ENCODE results near the gene SYCP2.
"Not testable (repeated sequence)": the region's sequence is repeated elsewhere in the genome, so short reads cannot be mapped to it uniquely, and the experiment has no call there.

SYCP2 gene

DNA sequence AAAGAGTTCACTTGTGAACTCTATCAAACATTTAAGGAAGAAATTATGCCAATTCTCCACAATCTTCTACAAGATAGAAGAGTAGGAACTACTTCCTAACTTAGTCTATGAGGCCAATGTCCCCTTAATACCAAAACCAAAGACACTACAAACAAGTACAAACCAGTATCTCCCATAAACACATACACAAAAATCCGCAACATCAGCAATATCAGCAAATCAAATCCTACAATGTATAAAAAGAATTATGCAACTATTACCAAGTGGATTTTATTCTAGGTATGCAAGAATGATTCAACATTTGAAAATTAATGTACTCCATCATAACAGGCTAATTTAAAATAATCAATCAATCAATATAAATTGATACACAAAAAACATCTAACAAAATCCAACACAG lies 45.4 kb downstream of the SYCP2 start:
- no peak overlapping the region for H3K4me3 Mint-ChIP-seq
- H3K9me3 Mint-ChIP-seq: no peaks in the 10 kb centered on the region
- H3K27me3 Mint-ChIP-seq: no peaks in the 10 kb centered on the region
- H3K36me3 Mint-ChIP-seq: no peaks in the 10 kb centered on the region
- no peaks in the 10 kb centered on the region for H3K4me1 Mint-ChIP-seq
- no peak overlapping the region for H3K27ac Mint-ChIP-seq

DNA sequence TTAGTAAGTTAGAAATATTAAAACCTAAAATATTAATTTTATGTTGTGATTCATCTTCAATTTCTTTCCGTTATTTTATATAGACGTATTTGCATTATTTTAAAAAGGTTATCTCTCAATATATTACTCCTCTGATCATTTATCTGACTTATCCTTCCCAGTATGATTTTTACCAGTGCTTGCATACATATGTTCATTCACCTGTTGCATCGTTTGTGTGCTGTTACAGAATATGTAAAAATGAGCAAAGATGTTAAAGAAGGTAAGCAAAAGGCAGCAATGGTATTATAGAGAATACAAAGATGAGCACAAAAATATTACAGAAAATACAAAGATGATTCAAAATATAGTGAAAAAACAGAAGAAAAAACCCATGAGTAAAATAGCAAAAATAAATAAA lies 48.9 kb downstream of the SYCP2 start:
- Mint-ChIP-seq H3K4me1 (no peaks in the 10 kb centered on the region), H3K27me3 (no peaks in the 10 kb centered on the region), H3K27ac (no peak overlapping the region), H3K4me3 (no peak overlapping the region), H3K36me3 (no peaks in the 10 kb centered on the region), H3K9me3 (no peaks in the 10 kb centered on the region)

DNA sequence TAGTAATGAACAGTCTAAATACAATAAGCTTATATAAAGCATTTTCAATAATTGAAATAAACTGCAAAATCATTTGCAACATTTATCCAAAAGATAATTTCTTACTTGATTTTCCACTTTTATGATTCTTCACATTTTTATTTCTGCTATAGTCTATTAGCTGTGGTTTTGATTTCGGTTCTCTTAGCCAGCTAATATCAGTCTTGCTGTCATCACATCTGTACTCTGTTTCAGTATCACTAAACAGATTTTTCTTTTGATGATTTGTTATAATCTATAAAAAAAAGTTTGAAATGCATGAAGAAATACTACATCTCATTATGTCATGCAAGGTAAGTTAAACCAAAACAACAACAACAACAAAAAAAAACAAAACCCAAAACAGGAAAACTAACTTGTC lies 53.2 kb downstream of the SYCP2 start:
- Mint-ChIP-seq H3K9me3 (no peaks in the 10 kb centered on the region), H3K27ac (no peak overlapping the region), H3K27me3 (no peaks in the 10 kb centered on the region), H3K36me3 (peaks cover 5% of the 10 kb centered on the region), H3K4me3 (no peak overlapping the region), H3K4me1 (no peaks in the 10 kb centered on the region)

DNA sequence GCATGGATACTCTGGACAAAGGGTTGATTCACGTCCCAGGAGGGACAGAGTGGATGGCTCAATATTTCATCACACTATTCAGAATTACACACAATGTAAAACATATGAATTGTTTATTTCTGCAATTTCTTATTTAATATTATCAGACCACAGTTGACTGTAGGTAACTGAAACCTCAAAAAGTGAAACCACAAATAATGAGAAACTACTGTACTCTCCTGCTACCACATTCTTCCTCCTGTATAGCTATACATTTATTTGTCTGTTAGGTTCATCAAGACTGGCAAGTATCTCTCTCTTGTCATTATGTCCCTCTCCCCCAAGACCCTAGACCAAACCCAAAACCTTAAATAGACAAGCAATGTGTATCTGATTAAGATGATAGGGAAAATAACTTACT lies 60.0 kb downstream of the SYCP2 start:
- Mint-ChIP-seq H3K4me1 (no peaks in the 10 kb centered on the region), H3K27me3 (no peaks in the 10 kb centered on the region), H3K9me3 (no peaks in the 10 kb centered on the region), H3K36me3 (peaks cover 4% of the 10 kb centered on the region), H3K4me3 (no peak overlapping the region), H3K27ac (no peak overlapping the region)

DNA sequence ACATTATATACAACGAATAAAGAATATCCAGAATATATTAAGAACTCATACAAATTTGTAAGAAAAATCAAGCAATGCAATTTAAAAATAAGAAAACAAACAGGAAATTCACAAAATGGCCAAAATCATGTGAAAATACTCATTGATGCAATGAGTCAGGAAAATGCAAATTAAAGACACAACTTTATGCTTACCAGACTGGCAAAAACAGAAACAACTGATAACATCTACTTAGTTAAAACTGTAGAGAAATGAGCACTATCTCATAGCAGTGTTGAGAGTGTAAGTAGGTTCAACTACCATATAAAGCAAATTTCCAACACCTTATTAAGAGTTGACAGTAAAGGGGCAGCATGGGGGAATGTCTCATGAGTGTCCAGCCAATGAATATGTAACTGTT lies 62.3 kb downstream of the SYCP2 start:
- Mint-ChIP-seq H3K36me3 (peaks cover 1% of the 10 kb centered on the region), H3K9me3 (no peaks in the 10 kb centered on the region), H3K4me3 (no peak overlapping the region), H3K27me3 (no peaks in the 10 kb centered on the region), H3K4me1 (no peaks in the 10 kb centered on the region), H3K27ac (no peak overlapping the region)

DNA sequence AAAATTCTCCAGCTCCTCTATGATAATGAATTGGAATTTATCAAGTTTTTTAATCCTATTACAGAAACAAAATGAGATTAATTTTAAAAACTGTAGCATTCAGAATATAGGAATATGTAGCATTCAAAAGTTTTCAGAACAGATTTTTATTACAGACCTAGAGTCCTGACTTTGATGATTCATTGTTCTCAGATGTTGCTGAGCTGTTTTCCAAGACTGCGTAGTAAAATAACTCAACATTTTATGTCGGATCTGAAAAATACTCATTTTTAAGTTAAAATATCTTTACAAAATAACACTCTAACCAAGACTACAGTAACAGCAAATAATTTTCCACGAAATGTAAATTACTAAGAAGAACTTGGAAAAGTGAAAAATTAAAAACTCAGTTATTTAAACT lies 67.1 kb downstream of the SYCP2 start:
- Mint-ChIP-seq H3K4me1 (no peaks in the 10 kb centered on the region), H3K27me3 (no peaks in the 10 kb centered on the region), H3K27ac (no peak overlapping the region), H3K36me3 (peaks cover 9% of the 10 kb centered on the region), H3K4me3 (no peak overlapping the region), H3K9me3 (no peaks in the 10 kb centered on the region)

DNA sequence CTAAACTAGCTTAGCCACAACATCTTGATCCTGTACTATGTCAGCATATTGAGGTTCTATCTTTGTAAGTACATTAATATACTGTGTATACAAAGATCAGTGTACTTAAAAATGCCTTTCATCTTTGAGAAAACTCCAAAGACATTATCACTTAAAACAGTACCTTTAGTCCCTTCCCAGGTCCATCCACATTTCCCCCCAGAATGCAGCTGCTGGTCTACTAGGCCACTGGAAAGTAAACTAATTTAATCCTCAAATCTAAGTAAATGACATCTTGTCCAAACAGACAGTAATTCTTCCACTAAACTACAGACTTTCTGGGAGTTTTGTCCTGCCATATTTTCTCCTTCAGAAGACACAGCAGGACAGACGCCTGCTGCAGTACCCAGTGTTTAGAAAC lies 68.7 kb downstream of the SYCP2 start:
- Mint-ChIP-seq H3K36me3 (peaks cover 12% of the 10 kb centered on the region), H3K4me1 (no peaks in the 10 kb centered on the region), H3K27me3 (no peaks in the 10 kb centered on the region), H3K4me3 (no peak overlapping the region), H3K9me3 (no peaks in the 10 kb centered on the region), H3K27ac (no peak overlapping the region)

DNA sequence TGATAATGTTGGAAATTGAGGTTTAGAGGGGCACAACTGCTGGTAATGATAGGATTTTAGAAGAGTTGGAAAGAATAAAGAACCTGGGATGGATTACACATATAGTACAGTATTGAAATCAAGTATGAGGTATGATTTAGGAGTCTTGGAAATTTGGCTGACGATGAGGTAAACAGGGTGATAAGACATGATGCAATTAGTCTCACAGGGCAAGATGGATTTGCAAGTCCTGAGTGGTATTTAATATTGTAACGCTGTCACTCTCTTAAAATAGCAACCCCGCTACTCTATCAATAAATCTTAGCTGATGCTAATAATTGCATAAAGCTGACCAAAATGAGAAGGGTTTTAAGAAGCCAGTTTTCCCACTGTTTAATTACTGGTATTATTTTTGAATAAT lies 70.4 kb downstream of the SYCP2 start:
- Mint-ChIP-seq H3K27ac (no peak overlapping the region), H3K9me3 (peaks cover 6% of the 10 kb centered on the region), H3K4me1 (no peaks in the 10 kb centered on the region), H3K36me3 (peaks cover 10% of the 10 kb centered on the region), H3K4me3 (no peak overlapping the region), H3K27me3 (no peaks in the 10 kb centered on the region)

DNA sequence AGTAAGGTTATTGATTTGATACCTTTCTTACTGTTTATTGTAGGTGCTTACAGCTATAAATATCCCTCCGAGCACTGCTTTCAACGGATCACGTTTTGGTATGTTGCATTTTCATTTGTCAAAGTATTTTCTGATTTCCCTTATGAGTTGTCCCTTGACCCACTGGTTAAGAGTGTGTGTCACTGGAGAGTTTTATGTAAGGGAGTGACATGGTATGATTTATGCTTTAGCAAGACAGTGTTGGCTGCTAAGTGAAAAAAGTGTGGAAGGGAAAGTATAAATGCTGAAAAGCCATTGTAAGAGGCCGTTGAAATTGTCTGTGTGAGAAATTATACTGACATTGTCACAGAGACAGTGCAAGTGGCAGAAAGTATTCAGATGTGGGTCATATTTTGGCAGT lies 72.0 kb downstream of the SYCP2 start:
- Mint-ChIP-seq H3K36me3 (peaks cover 10% of the 10 kb centered on the region), H3K4me1 (no peaks in the 10 kb centered on the region), H3K27me3 (no peaks in the 10 kb centered on the region), H3K27ac (no peak overlapping the region), H3K9me3 (peaks cover 6% of the 10 kb centered on the region), H3K4me3 (no peak overlapping the region)

DNA sequence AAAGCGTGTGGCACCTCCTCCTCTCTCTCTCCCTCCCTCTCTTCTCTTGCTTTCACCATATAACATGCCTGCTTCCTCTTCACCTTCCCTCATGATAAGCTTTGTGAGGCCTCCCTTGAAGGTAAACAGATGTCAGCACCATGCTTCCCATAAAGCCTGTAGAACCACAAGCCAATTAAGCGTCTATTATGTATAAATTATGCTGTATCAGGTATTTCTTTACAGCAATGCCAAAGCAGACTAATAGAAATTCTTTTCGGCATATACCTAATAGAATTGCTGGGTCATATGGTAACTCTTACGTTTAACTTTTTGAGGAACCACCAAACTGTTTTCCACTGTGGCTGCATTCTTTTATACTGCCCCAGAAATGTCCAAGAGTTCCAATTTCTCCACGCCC lies 75.0 kb downstream of the SYCP2 start:
- Mint-ChIP-seq H3K27ac (no peak overlapping the region), H3K4me3 (no peak overlapping the region), H3K4me1 (no peaks in the 10 kb centered on the region), H3K9me3 (peaks cover 6% of the 10 kb centered on the region), H3K27me3 (no peaks in the 10 kb centered on the region), H3K36me3 (peaks cover 10% of the 10 kb centered on the region)

DNA sequence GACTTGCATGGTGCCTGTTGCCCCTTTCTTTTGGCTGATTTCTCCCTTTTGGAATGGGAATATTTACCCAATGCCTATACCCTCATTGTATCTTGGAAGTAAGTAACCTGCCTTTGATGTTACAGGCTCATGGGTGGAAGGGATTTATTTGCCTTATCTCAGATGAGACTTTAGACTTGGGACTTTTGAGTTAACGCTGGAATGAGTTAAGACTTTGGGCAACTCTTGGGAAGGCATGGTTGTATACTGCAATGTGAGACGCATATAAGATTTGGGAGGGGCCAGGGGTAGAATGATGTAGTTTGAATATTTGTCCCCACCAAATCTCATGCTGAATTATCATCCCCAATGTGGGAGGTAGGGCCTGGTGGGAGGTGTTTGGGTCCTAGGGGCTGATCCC lies 75.5 kb downstream of the SYCP2 start:
- Mint-ChIP-seq H3K36me3 (peaks cover 10% of the 10 kb centered on the region), H3K27ac (no peak overlapping the region), H3K4me3 (no peak overlapping the region), H3K4me1 (no peaks in the 10 kb centered on the region), H3K27me3 (no peaks in the 10 kb centered on the region), H3K9me3 (peaks cover 6% of the 10 kb centered on the region)

DNA sequence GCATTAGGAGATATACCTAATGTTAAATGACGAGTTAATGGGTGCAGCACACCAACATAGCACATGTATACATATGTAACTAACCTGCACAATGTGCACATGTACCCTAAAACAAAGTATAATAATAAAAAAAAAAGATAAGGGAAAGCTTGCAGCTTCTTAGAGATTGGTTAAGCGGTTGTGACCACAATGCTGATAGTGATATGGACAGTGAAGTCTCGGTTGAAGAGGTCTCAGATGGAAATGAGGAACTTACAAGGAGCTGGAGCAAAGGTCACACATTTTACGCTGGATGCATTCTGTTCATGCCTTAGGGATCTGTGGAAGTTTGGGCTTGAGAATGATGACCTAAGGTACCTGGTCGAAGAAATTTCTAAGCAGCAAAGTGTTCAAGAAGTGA lies 76.5 kb downstream of the SYCP2 start:
- not testable (repeated sequence) for H3K4me3 Mint-ChIP-seq, H3K36me3 Mint-ChIP-seq, H3K27me3 Mint-ChIP-seq, H3K4me1 Mint-ChIP-seq, H3K27ac Mint-ChIP-seq, H3K9me3 Mint-ChIP-seq

DNA sequence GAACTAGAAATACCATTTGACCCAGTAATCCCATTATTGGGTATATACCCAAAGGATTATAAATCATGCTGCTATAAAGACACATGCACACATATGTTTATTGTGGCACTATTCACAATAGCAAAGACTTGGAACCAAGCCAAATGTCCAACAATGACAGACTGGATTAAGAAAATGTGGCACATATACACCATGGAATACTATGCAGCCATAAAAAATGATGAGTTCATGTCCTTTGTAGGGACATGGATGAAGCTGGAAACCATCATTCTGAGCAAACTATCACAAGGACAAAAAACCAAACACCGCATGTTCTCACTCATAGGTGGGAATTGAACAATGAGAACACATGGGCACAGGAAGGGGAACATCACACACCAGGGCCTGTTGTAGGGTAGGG lies 76.9 kb downstream of the SYCP2 start:
- not testable (repeated sequence) for H3K4me1 Mint-ChIP-seq, H3K27ac Mint-ChIP-seq, H3K27me3 Mint-ChIP-seq, H3K4me3 Mint-ChIP-seq, H3K36me3 Mint-ChIP-seq, H3K9me3 Mint-ChIP-seq

DNA sequence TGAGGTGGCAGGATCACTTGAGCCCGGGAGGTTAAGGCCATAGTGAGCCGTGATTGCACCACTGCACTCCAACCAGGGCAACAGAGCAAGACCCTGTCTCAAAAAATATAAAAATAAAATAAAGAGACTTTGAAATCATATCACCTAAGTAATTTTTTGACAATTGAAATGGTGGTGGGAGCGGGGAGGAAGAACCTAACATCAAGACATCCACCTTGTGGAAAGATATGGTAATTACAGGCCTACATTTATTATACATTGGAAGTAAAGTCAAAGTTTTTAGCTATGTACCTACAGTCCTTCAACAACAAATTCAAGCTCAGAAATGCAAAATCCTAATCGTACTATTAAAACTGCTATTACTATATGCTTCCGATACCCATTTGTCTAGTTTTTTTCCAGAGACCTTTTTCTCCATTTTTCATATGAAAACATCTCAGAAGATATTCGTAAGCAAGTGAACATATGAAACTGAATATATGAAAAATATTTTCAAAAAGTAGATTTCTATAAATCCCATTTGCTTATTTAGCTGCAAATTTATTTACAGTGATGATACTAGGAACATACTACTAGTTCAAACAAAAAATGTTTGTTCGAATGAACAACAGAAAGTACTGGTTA lies 83.3 kb downstream of the SYCP2 start:
- H3K4me3 Mint-ChIP-seq: no peak overlapping the region
- no peak overlapping the region for H3K27ac Mint-ChIP-seq
- H3K36me3 Mint-ChIP-seq: no peaks in the 10 kb centered on the region
- H3K4me1 Mint-ChIP-seq: no peaks in the 10 kb centered on the region
- no peaks in the 10 kb centered on the region for H3K27me3 Mint-ChIP-seq
- H3K9me3 Mint-ChIP-seq: no peaks in the 10 kb centered on the region

DNA sequence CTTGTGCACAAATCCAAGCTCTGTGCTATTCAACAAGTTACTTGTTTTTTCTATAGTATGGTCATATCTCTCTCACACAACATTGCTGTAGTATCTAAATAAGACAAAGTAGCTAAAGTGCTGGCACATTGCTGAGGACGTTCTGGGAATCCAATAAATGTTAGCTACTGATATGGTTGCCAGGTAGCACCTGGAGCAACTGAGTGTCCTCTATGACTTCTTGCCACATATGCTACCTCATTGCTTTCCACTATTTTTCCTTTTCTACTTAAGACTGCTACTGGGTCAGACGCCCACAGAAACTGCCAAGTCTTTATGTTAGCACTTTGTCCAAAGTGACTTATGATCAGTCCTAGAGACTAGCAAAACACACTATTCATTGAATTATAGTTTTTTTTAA lies 85.3 kb downstream of the SYCP2 start:
- Mint-ChIP-seq H3K27me3 (no peaks in the 10 kb centered on the region), H3K9me3 (no peaks in the 10 kb centered on the region), H3K4me3 (no peak overlapping the region), H3K27ac (no peak overlapping the region), H3K36me3 (no peaks in the 10 kb centered on the region), H3K4me1 (no peaks in the 10 kb centered on the region)

DNA sequence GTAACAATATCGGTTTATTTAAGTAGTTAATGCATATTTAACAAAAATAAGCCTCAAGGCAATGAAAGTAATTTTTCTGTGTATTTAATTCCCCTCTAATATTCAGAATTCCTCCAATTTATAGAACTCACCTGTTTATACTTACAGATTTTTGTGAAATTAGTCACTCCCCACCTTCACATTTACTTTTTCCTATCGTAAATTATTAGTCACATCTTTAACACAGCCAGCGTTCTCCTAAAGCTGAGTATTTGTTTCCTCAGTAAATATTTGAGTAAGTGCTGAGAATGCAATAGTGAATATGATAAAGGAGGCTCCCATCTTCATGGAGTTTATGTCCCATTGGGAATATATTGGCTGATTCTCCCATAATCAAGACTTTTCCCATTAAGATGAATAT lies 88.0 kb downstream of the SYCP2 start:
- no peak overlapping the region for H3K4me3 Mint-ChIP-seq
- no peak overlapping the region for H3K27ac Mint-ChIP-seq
- H3K9me3 Mint-ChIP-seq: no peaks in the 10 kb centered on the region
- H3K36me3 Mint-ChIP-seq: no peaks in the 10 kb centered on the region
- H3K4me1 Mint-ChIP-seq: no peaks in the 10 kb centered on the region
- peaks cover 6% of the 10 kb centered on the region for H3K27me3 Mint-ChIP-seq

DNA sequence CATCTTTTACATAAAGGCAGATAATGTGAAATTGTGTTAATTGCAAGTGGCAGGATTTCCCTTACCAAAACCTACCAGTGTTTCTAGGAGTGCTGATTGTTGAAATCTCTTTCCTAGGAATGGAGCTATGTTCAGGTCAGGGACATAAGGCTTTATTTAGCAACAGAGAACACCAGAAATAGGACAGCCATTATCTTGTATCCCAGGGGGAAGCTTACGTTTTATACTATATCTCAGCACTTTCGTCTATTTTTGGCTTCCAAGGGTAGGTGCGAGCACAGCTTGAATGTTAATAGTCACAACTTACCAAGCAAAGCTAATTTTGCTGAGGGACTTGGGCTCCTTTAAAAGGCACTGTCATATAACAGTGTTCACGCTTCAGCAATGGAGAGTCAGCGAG lies 94.0 kb downstream of the SYCP2 start:
- H3K36me3 Mint-ChIP-seq: no peaks in the 10 kb centered on the region
- H3K27ac Mint-ChIP-seq: no peak overlapping the region
- no peak overlapping the region for H3K4me3 Mint-ChIP-seq
- H3K9me3 Mint-ChIP-seq: no peaks in the 10 kb centered on the region
- H3K4me1 Mint-ChIP-seq: no peaks in the 10 kb centered on the region
- H3K27me3 Mint-ChIP-seq: peaks cover 24% of the 10 kb centered on the region

Measured in activated naive CD4-positive, alpha-beta T cell treated with anti-CD3 and anti-CD28 coated beads, Interleukin-2, amount 50 U/mL, for 24 hours (primary cell).